Endothelial cell of umbilical vein (primary cell): ENCODE data around the gene SEC63.
A peak's percentile ranks its signal among the peaks of the same experiment; 100 is the strongest.

ENCODE experiments used
- CTCF ChIP-seq, 2 donors: IDR thresholded peaks; 1 replicate in 1 of 2; 2 replicates in 1 of 2; pipeline ENCODE4 v1.5.1; 2011; ENCODE audit warnings: low read length in 2 of 2, mild to moderate bottlenecking in 2 of 2, moderate library complexity in 2 of 2, control low read depth in 1 of 2, inconsistent platforms in 1 of 2, low read depth in 1 of 2; ENCODE audit not compliant: insufficient read depth in 1 of 2; ENCODE audit errors: extremely low read depth in 1 of 2
- EZH2 ChIP-seq: IDR thresholded peaks from 2 replicates; pipeline ENCODE4 v1.6.1; 2012; ENCODE audit warnings: borderline replicate concordance, low read depth, mild to moderate bottlenecking, moderate library complexity, low read length, inconsistent platforms; ENCODE audit not compliant: severe bottlenecking
- FOS ChIP-seq: IDR thresholded peaks from 2 replicates; pipeline ENCODE4 v1.6.1; 2011; ENCODE audit warnings: mild to moderate bottlenecking, low read length, moderate library complexity, borderline replicate concordance; ENCODE audit not compliant: insufficient read depth
- JUN ChIP-seq: IDR thresholded peaks from 2 replicates; pipeline ENCODE4 v1.6.1; 2011; ENCODE audit warnings: borderline replicate concordance, low read depth; ENCODE audit not compliant: insufficient read length, insufficient read depth
- MAX ChIP-seq: IDR thresholded peaks from 2 replicates; pipeline ENCODE4 v1.6.1; 2011; ENCODE audit not compliant: insufficient read depth, insufficient read length
- MYC ChIP-seq: IDR thresholded peaks from one replicate; pipeline ENCODE4 v1.6.1; 2011; ENCODE audit warnings: mild to moderate bottlenecking, low read depth, low read length
- POLR2A ChIP-seq: IDR thresholded peaks from 2 replicates; pipeline ENCODE4 v1.6.1; 2012; ENCODE audit warnings: low read depth, mild to moderate bottlenecking, control low read depth, low read length
- POLR2AphosphoS5 ChIP-seq: IDR thresholded peaks from 2 replicates; pipeline ENCODE4 v1.6.1; 2012; ENCODE audit warnings: low read depth, mild to moderate bottlenecking, control low read depth, low read length, moderate library complexity; ENCODE audit not compliant: insufficient read depth

- TF ChIP-seq CTCF (IDR thresholded peaks at IDR 0.05; ENCODE audit: extremely low read depth in 1 of 2, insufficient read depth in 1 of 2, low read depth in 1 of 2, low read length in 2 of 2) = no peak
- TF ChIP-seq MAX = no peak
- TF ChIP-seq EZH2 = no peak
- TF ChIP-seq MYC = no peak
- peak; percentile 92 for TF ChIP-seq POLR2AphosphoS5
- TF ChIP-seq JUN = no peak
- TF ChIP-seq POLR2A = peak; percentile 82
- no peak for TF ChIP-seq FOS
Measured at GRCh38 chr6:107957909-107958688, at the start of gene SEC63.
